Activated naive CD4-positive, alpha-beta T cell treated with Interleukin-2 at 50 U/mL for 16 hours (primary cell): Measurements from ENCODE around the gene ZNF778.

Source experiments
- DNase-seq: peaks from one replicate; pipeline ENCODE4 v3.0.0-alpha.2; 2020

The ZNF778 gene

DNA sequence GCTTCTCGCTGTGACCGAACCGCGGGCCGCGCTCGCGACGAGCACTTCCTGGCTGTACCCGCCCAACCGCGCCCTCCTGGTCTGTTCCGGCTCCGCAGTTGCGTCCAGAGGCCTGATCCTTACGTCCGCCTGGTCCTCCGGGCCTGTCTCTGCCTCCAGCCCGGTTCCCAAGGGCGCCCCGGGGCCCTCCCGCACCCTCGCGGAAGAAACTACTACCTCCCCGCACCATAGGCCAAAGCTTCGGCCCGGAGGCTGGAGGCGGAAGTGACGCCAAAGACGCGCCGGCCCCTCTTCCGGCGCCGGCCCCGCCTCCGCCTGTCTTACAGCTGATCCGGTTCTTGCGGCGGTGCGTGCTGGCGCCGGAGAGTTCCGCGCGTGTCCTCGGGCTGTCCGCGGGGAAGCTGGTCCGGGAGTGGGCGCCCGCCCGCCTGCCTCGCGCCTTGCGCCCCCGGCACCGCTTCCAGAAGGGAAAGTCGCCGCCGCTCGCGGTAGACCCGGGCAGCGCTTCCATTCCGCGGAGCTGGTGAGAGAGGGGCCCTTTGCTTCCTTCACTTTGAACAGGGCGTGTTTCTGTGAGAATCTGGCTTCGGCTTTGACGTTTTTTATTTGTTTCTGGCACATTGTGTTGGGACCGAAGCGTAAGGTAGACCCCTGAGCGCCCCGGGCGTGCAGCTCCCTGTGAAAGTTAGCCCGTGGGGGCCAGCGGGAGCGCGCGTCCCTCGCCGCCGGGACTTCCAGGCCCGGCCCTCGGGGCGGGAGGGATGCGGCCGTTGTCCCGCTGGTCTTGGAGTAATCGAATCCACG is at the start of gene ZNF778:
ZNF778 (plus strand) TSS at position 316 of the 804 bp plus-strand sequence. CDS start 3,425 bp downstream, outside the sequence.
- DNase-seq, result peak; percentile 82

GRCh38 chr16:89168381-89169189 is 48.9 kb upstream of the ZNF778 start:
- DNase-seq, result no peak

- no peak for DNase-seq
Measured at GRCh38 chr16:89169778-89170177, 47.7 kb upstream of the ZNF778 start.

DNA sequence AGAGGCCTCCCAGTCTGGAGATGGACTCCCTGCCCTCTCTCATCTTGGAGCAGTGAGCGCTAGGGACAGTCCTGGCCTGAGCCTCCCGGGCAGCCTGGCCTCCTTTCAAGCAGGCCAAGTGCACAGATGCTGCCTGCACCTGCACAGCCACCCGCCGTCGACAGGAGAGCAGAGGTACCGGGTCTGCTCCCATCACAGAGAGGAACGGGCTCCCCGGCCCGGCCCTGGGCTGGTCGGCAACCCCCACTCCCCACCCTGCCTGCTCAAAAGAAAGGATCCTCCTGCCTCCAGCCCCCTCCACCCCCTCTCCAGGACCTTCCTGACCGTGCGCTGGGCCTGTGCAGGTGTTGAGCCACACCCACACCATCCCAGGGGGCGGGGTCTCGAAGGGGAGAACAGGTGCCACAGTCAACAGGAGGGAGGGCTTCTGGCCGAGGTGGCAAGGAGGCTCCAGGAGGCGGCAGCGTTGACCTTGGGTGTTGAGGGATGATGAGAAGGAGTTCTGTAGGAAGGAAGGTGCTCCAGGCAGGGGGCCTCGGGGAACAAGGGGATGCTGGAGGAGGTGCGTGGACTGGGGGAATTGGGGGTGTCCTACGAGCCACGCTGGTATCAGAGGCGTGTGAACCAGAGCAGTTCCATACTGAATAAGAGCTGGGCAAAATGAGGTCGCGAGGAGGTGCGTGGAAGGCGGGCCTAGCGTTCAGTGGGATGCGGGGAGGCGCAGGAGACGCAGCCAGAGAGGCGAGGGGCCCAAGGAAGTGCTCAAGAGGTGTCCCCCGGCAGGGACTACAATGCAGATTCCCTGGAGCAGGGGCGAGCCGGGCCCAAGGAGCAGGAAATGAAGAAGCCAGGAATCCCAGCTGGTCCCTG is 46.9 kb upstream of the ZNF778 start:
- DNase-seq, result no peak

DNA sequence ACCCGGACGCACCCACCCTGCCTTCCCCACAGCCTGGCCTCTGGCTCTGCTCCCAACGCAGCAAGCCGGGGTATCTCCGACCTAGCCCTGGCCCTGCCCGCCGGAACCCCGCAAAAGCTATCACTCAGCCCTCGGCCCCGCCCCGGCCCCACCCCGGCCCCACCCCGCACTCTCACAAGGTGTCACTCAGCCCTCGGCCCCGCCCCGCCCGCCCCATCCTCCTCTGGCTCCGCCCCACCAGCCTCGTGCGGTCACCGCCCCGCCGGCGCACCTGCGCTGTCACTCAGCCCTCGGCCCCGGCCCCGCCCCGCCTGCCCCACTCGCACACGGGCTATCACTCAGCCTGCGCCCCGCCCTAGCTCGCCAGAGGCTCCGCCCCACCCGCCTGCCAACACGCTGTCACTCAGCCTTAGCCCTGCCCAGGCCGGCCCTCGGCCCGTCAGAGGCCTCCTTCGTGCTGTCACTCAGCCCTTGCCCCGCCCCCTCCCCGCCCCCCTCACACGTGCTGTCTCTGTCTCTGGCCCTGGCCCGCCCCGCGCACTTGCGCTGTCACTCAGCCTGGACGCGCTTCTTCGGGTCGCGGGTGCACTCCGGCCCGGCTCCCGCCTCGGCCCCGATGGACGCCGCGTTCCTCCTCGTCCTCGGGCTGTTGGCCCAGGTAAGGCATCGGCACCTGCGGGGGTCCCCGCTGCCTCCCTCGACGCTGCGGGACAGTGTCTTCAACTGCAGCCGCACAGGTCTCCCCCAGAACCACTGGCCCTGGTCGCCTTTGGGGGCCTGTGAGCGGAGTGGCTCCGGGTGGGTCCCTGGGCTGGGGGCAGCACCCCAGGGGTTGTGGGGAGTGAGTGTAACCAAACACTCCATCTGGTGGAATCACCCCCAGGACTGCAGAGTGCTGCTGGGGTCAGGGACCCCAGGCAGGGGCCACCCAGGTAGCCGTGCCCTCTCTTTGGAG is 46.0 kb upstream of the ZNF778 start, which contains the start of gene CDH15:
CDH15 (plus strand) TSS at position 533 of the 955 bp plus-strand sequence; CDS start at position 617, 84 bp downstream.
- peak; percentile 95 for DNase-seq

- DNase-seq, result no peak
Measured at GRCh38 chr16:89172171-89172527, 45.4 kb upstream of the ZNF778 start.

DNA sequence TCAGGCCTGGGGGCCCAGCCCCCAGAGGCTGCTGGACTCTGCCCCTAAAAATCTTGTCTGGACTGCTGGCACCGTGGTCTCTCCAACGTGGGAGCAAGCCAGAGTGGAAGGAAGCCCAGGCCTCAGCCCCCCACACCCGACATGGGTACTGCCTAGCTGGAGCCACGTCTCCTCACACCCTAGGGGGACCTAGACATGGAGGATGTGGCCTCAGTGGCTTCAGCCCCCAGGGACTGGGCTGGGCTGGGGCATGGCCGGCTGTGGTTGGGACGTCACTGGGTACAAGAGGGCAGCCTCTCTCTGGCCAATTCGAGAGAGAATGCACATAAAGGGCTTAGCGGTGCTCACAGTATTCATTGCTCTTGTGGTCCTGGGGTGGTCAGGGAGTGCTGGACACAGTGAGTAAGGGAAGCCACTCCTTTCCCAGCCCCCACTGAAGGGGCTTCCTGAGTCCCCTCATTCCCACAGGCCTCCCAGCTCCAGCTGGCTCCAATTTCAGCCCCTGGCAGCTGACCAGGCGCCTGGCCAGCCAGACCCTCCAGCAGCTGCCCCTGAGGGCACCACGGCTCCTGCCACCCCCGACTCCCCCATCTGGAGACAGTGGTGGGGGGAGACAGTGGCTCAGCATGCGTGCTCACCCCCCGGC is 44.9 kb upstream of the ZNF778 start:
- DNase-seq, result no peak

GRCh38 chr16:89173174-89173921 is 44.2 kb upstream of the ZNF778 start:
- DNase-seq, result no peak

GRCh38 chr16:89174055-89174827 is 43.3 kb upstream of the ZNF778 start:
- DNase-seq, result no peak

- no peak for DNase-seq
Measured at GRCh38 chr16:89174877-89175276, 42.6 kb upstream of the ZNF778 start.

GRCh38 chr16:89175280-89176146 is 42.0 kb upstream of the ZNF778 start:
- no peak for DNase-seq

- no peak for DNase-seq
Measured at GRCh38 chr16:89176147-89176690, 41.3 kb upstream of the ZNF778 start.

- no peak for DNase-seq
Measured at GRCh38 chr16:89176717-89177116, 40.8 kb upstream of the ZNF778 start.

GRCh38 chr16:89177501-89177900 is 40.0 kb upstream of the ZNF778 start:
- DNase-seq, result no peak

GRCh38 chr16:89178453-89179147 is 38.9 kb upstream of the ZNF778 start:
- no peak for DNase-seq

DNA sequence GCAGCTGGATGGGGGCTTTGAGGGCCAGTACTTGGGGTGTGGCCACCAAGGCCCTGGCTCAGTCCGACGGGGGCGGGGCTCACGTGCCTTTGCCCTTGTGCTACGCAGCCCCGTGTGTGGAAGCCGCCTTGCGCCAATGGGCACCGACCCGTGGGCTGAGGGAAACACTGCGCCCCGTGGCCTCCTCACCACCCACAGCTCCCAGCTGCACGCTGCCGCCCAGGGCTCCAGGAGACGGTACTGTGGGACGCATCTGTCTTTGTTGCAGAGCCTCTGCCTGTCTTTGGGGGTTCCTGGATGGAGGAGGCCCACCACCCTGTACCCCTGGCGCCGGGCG is 38.4 kb upstream of the ZNF778 start:
- DNase-seq, result no peak

DNA sequence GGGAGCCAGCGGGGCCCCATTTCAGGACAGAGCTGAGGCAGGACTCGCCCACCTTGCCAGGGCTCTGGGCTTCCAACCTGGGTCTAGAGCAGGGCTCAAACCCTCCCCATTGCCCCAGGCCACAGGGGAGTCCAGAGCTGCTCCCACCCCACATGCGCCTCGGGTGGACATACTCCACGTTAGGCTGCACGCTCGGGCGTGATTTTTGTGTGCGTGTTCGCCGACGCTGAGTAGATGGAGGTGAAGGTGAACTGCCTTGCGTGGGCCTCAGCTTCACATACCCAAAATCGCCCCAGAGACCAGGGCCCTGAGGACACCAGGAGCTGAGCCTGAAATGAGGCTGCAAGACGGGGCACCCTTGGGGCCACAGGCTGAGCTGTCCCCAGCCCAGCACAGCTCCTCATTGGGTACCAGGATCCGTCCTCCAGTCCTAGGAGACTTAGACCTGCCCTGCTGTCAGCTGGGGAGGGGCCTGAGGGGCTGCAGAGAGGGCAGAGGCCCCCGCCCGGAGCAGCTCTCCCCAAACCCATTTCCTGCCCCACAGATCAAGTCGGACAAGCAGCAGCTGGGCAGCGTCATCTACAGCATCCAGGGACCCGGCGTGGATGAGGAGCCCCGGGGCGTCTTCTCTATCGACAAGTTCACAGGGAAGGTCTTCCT is 37.7 kb upstream of the ZNF778 start:
- no peak for DNase-seq
